Lung (tissue), 12 donors: Measurements from ENCODE around the gene C1orf21. TPM values are rescaled to one million over a fixed set of nuclear protein-coding genes. Genes with fewer than 3 reads are reported as not detected.

Experiments
- ATAC-seq: fragments of 200-7000 bp; cut with Tn5 transposase; one replicate; pipeline ENCODE4 v1.9.1; 2020; ENCODE audit warnings: moderate number of reproducible peaks; ENCODE audit not compliant: insufficient read depth, low FRiP score
- DNase-seq, 3 donors: peaks; one replicate each; pipeline ENCODE4 v3.0.0-alpha.2; 2013 to 2017
- H3K27ac ChIP-seq, 2 donors: one replicate each; pipeline ENCODE4 v1.5.1; 2013; ENCODE audit warnings: mild to moderate bottlenecking in 2 of 2, moderate library complexity in 2 of 2, control low read depth in 1 of 2, inconsistent platforms in 1 of 2, low read depth in 1 of 2, low read length in 1 of 2
- H3K27me3 ChIP-seq, 3 donors: one replicate each; pipeline ENCODE4 v1.5.1; 2013; ENCODE audit warnings: low read length in 2 of 3; ENCODE audit not compliant: control insufficient read depth in 3 of 3, insufficient read depth in 3 of 3
- H3K36me3 ChIP-seq, 4 donors: one replicate each; pipeline ENCODE4 v1.5.1; 2013; ENCODE audit warnings: low read length in 4 of 4, mild to moderate bottlenecking in 1 of 4, moderate library complexity in 1 of 4; ENCODE audit not compliant: control insufficient read depth in 4 of 4, insufficient read depth in 4 of 4
- H3K4me1 ChIP-seq, 5 donors: one replicate each; pipeline ENCODE4 v1.5.1; 2013; ENCODE audit warnings: low read length in 5 of 5, mild to moderate bottlenecking in 2 of 5, moderate library complexity in 1 of 5; ENCODE audit not compliant: control insufficient read depth in 5 of 5, insufficient read depth in 5 of 5
- H3K4me3 ChIP-seq: one replicate; pipeline ENCODE4 v1.5.1; 2013; ENCODE audit warnings: mild to moderate bottlenecking, control low read depth, moderate library complexity
- H3K9ac ChIP-seq, 2 donors: one replicate each; pipeline ENCODE4 v1.5.1; 2013; ENCODE audit warnings: low read length in 2 of 2, control low read depth in 1 of 2; ENCODE audit not compliant: insufficient read depth in 1 of 2
- H3K9me3 ChIP-seq, 4 donors: one replicate each; pipeline ENCODE4 v1.5.1; 2013; ENCODE audit warnings: low read length in 3 of 4, mild to moderate bottlenecking in 1 of 4, moderate library complexity in 1 of 4; ENCODE audit not compliant: control insufficient read depth in 4 of 4, insufficient read depth in 3 of 4
- CTCF ChIP-seq: IDR thresholded peaks from 2 replicates; pipeline ENCODE4 v1.5.1; 2012; ENCODE audit warnings: mild to moderate bottlenecking; ENCODE audit errors: control extremely low read depth, extremely low read depth
- WGBS, 2 donors: extraction: QIAGEN DNeasy Blood & Tissue Kit; methylation state at CpG; one replicate each; pipeline ENCODE4 v1.1.7; 2013; 5-methylcytosine and 5-hydroxymethylcytosine counted together
- polyA plus RNA-seq, 2 donors: library from polyadenylated mRNA; stranded (reverse); fragments of 200-250 nt; gene quantifications; one replicate each; pipeline ENCODE4 v1.2.1, GENCODE V29; 2013
- total RNA-seq, 2 donors: library from RNA; depleted of rRNA in 1 of 2; stranded (reverse); fragments of >200 nt in 1 of 2; gene quantifications; one replicate each; pipeline ENCODE4 v1.2.1, GENCODE V29; 2014 to 2021
- donor health status: control.
- donor health status: control.
- donor health status: Bipolar disorder and iron deficiency.
- donor health status: healthy.
- donor health status: DM: yes; HTN: yes; CAD: no.

The C1orf21 gene
- total and polyA plus RNA-seq, 4 donors, result 16.2 to 59.9 (median 45.5) TPM

GRCh38 chr1:184567009-184567408 lies 180.2 kb downstream of the C1orf21 start:
- no peak for TF ChIP-seq CTCF
- H3K4me1 ChIP-seq, result peaks cover 3 to 9% (median 7%) of the 10 kb centered on the region in 5 donors
- no peak overlapping the region for H3K9ac ChIP-seq
- no peak for DNase-seq
- no peak overlapping the region for H3K4me3 ChIP-seq
- H3K27me3 ChIP-seq, result no peaks in the 10 kb centered on the region
- no peaks in the 10 kb centered on the region for H3K36me3 ChIP-seq
- 98 to 100% methylated on average over 1 of the region's 1 CpG for WGBS, 2 donors
- no peak overlapping the region for H3K27ac ChIP-seq
- ATAC-seq, result no peak
- no peaks in the 10 kb centered on the region for H3K9me3 ChIP-seq

GRCh38 chr1:184567637-184568036 lies 180.8 kb downstream of the C1orf21 start:
- H3K27me3 ChIP-seq, result no peaks in the 10 kb centered on the region
- no peaks in the 10 kb centered on the region for H3K9me3 ChIP-seq
- DNase-seq (no peak), ATAC-seq (no peak)
- no peak for TF ChIP-seq CTCF
- no peak overlapping the region for H3K27ac ChIP-seq
- H3K9ac ChIP-seq, result no peak overlapping the region
- H3K4me1 ChIP-seq, result peaks cover 3 to 5% (median 3%) of the 10 kb centered on the region in 5 donors
- WGBS, 2 donors, result 19 to 62% methylated on average over 2 of the region's 2 CpGs
- no peak overlapping the region for H3K4me3 ChIP-seq
- no peaks in the 10 kb centered on the region for H3K36me3 ChIP-seq

- 84 to 90% methylated on average over 2 of the region's 2 CpGs for WGBS, 2 donors
- TF ChIP-seq CTCF, result no peak
- ATAC-seq, result no peak
Observed at GRCh38 chr1:184568148-184568547, 181.3 kb downstream of the C1orf21 start.

GRCh38 chr1:184569106-184569505 lies 182.3 kb downstream of the C1orf21 start:
- Histone ChIP-seq H3K9me3 (no peaks in the 10 kb centered on the region), H3K27ac (no peak overlapping the region), H3K36me3 (no peaks in the 10 kb centered on the region), H3K27me3 (no peaks in the 10 kb centered on the region), H3K4me1 (peaks cover 0 to 3% (median 0%) of the 10 kb centered on the region in 5 donors), H3K4me3 (no peak overlapping the region), H3K9ac (no peak overlapping the region)
- 73 to 84% methylated on average over 4 of the region's 4 CpGs for WGBS, 2 donors
- no peak for TF ChIP-seq CTCF
- ATAC-seq (no peak), DNase-seq (no peak)

More at GRCh38 chr1:184568148-184568547, 181.3 kb downstream of the C1orf21 start:
- Histone ChIP-seq H3K27me3 (no peaks in the 10 kb centered on the region), H3K36me3 (no peaks in the 10 kb centered on the region), H3K9ac (no peak overlapping the region), H3K4me1 (peaks cover 0 to 3% (median 1%) of the 10 kb centered on the region in 5 donors), H3K4me3 (no peak overlapping the region), H3K27ac (no peak overlapping the region), H3K9me3 (no peaks in the 10 kb centered on the region)
- no peak for DNase-seq
